Right lobe of liver (tissue), 6 donors: ENCODE results near the gene MTERF2. TPM values are rescaled to one million over a fixed set of nuclear protein-coding genes. Genes with fewer than 3 reads are reported as not detected.

Source experiments
- ATAC-seq, 4 donors: fragments of 200-7000 bp; cut with Tn5 transposase; one replicate each; pipeline ENCODE4 v1.9.1; 2020; ENCODE audit warnings: mild to moderate bottlenecking in 4 of 4, moderate library complexity in 4 of 4
- DNase-seq, 3 donors: peaks; one replicate each; pipeline ENCODE4 v3.0.0-alpha.2; 2020
- H3K27ac ChIP-seq, 3 donors: fragments of 200-600 bp; one replicate each; pipeline ENCODE4 v1.8.0; 2022
- H3K27me3 ChIP-seq, 2 donors: fragments of 200-600 bp; one replicate each; pipeline ENCODE4 v1.8.0; 2022
- H3K36me3 ChIP-seq, 4 donors: fragments of 200-600 bp; sonication (generic) in 1 of 4; one replicate each; pipeline versions ENCODE4 v1.5.1 to v1.8.0; 2017 to 2022; ENCODE audit warnings: control low read depth in 1 of 4
- H3K4me1 ChIP-seq, 4 donors: fragments of 200-600 bp; sonication (generic) in 1 of 4; one replicate each; pipeline versions ENCODE4 v1.5.1 to v1.8.0; 2017 to 2022; ENCODE audit warnings: control low read depth in 1 of 4
- H3K4me3 ChIP-seq, 3 donors: fragments of 200-600 bp; one replicate each; pipeline ENCODE4 v1.8.0; 2022
- H3K9me3 ChIP-seq, 4 donors: fragments of 200-600 bp; sonication (generic) in 1 of 4; one replicate each; pipeline versions ENCODE4 v1.5.1 to v1.8.0; 2017 to 2022; ENCODE audit warnings: control low read depth in 1 of 4
- CTCF ChIP-seq, 4 donors: fragments of 200-600 bp in 3 of 4; fragments of 450-650 bp in 1 of 4; IDR thresholded peaks; one replicate each; pipeline versions ENCODE4 v1.5.1 to v1.8.0; 2016 to 2022; ENCODE audit warnings: antibody characterized with exemption in 4 of 4, mild to moderate bottlenecking in 2 of 4
- POLR2A ChIP-seq: fragments of 450-650 bp; IDR thresholded peaks from one replicate; pipeline ENCODE4 v1.6.1; 2017; ENCODE audit warnings: antibody characterized with exemption, mild to moderate bottlenecking
- WGBS: methylation state at CpG from one replicate; pipeline ENCODE4 v1.1.6; 2018; ENCODE audit warnings: low coverage, low lambda C conversion rate; ENCODE audit not compliant: insufficient coverage; ENCODE audit errors: missing lambda C conversion rate; 5-methylcytosine and 5-hydroxymethylcytosine counted together
- intact Hi-C, 2 donors: fragments of 100-400 bp; cut with DNase I; formaldehyde crosslinking; loops; one replicate each; pipeline versions ENCODE4 v1.11.2 to v1.14.1; 2022
- total RNA-seq, 6 experiments: library from RNA; depleted of rRNA in 2 of 6; stranded (reverse); fragments of >200 nt in 2 of 6; fragmentation: NEBNext Ultra II Directional in 3 of 6; extraction: Animal tissue kit (Norgen Biotek cat#: 25700) in 3 of 6; gene quantifications; one replicate each; pipeline versions ENCODE4 v1.1.0 to v1.2.4, GENCODE V29; 2016 to 2023
- donor health status: DM: no; HTN: yes; CAD: no.
- donor health status: DM: no; HTN: no; CAD: no.
- donor health status: DM: no; HTN: no; CAD: no.
- donor health status: DM: no; HTN: yes; CAD: no.
- donor health status: DM: no; HTN: yes; CAD: no.

MTERF2 gene
- total RNA-seq, 6 experiments from 2014 or later = 7.2 to 14.4 (median 12.0) TPM

DNA sequence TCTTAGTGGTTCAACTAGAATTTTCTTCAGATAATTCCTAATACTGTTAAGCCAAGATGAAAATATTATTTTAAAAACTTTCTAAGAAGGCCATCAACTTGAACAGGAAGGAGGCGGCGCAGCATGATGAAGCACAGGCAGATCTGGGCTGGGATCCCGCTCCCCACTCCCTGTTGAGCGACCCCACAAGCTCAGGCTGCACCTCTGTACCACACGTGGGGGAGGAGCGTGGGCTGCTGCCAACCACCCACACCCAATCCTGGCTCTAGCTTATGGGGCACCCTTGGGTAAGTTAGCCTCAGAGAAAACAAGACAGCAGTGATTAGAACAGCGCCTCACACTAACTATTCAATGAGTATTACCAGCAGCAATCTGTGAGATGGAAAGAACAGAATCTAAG, 6.0 kb downstream of the MTERF2 start:
- no peak for TF ChIP-seq CTCF (IDR thresholded peaks at IDR 0.05)
- TF ChIP-seq POLR2A = no peak
- Histone ChIP-seq H3K27ac (no peak overlapping the region), H3K9me3 (no peaks in the 10 kb centered on the region), H3K4me1 (peaks cover 0 to 48% (median 18%) of the 10 kb centered on the region in 4 donors), H3K36me3 (no peaks in the 10 kb centered on the region), H3K27me3 (no peaks in the 10 kb centered on the region), H3K4me3 (no peak overlapping the region)
- intact Hi-C loops = no loop called here
- DNase-seq = no peak
- WGBS = 90% methylated on average over 3 of the region's 7 CpGs
- ATAC-seq = peak in 1 of 4 donors; percentile 17

GRCh38 chr12:106978035-106978800, 8.7 kb downstream of the MTERF2 start:
- Histone ChIP-seq H3K27me3 (no peaks in the 10 kb centered on the region), H3K27ac (peak overlapping the region in 1 of 3 donors; percentile 74), H3K9me3 (no peaks in the 10 kb centered on the region), H3K4me3 (no peak overlapping the region), H3K4me1 (peaks cover 0 to 71% (median 27%) of the 10 kb centered on the region in 4 donors), H3K36me3 (no peaks in the 10 kb centered on the region)
- DNase-seq = peak; percentile 64 to 79 (median 69)
- ATAC-seq = peak in 3 of 4 donors; percentile 22 to 35 (median 29)
- 20% methylated on average over 9 of the region's 9 CpGs for WGBS
- no peak for TF ChIP-seq POLR2A
- intact Hi-C loops = no loop called here

DNA sequence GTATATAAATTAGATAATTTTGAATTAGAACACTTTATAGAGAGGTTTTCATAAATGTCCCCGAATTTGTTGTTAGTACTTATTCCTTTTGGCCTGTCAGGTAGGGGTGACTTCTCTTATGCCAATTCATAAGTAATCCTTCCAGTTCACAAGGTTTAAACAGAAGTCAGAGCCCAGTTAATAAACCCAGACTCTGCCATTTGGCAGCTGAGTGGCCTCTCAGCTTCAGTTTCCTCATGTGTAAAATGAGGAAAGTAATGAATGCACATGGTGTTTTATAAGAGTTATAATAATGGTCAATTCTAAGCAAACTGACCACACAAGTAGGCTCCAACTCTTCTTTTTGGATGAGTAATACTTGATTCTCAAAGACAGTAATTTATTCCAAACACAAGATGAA, 10.3 kb downstream of the MTERF2 start:
- peak; percentile 37 to 66 (median 51) for ATAC-seq
- 28% methylated on average over 1 of the region's 1 CpG for WGBS
- H3K27ac ChIP-seq = peak overlapping the region; percentile 43 to 74 (median 52)

DNA sequence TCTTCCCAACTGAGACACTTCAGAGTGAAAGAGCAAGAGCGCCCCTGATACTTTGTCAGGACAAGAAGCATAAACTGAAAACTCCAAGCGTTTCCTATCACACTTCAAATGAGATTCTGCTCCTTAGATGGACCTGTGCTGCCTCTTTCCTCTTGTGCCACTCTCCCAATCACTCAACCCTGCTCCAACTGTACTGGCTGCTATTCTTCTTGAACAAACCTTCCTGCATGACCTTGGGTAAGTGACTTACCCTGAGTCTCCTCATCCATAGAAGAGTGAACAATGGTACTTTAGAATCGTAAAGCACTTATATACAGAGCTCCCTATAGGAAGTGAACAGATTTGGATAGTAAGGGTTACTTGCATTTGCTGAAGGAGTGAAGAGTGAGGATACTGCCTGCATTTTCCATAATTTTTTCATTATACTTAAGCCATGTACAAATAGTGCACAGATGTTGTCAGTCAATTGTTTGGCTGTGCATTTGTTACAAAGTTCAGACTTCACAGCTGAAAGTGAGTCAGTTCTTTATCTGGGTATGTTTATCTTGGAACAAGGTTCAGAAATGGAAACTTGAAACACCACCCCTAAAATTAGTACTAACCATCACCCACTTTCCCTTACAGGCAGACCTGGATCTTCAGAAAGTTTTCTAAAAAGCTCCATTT, 10.8 kb downstream of the MTERF2 start:
- TF ChIP-seq CTCF (IDR thresholded peaks at IDR 0.05) (no peak), POLR2A (peak; percentile 6)
- no peak overlapping the region for H3K4me3 ChIP-seq
- H3K4me1 ChIP-seq = peaks cover 0 to 81% (median 29%) of the 10 kb centered on the region in 4 donors
- intact Hi-C loops = no loop called here
- H3K9me3 ChIP-seq = no peaks in the 10 kb centered on the region
- H3K27ac ChIP-seq = peak overlapping the region; percentile 43 to 74 (median 52)
- no peaks in the 10 kb centered on the region for H3K27me3 ChIP-seq
- peaks cover 0 to 4% (median 1%) of the 10 kb centered on the region in 4 donors for H3K36me3 ChIP-seq
- WGBS = 73% methylated on average over 3 of the region's 3 CpGs
- ATAC-seq (peak; percentile 76 to 80 (median 78)), DNase-seq (no peak)

More for the DNA sequence above, 10.3 kb downstream of the MTERF2 start:
- H3K4me3 ChIP-seq = no peak overlapping the region
- intact Hi-C loops = no loop called here
- DNase-seq = no peak
- no peaks in the 10 kb centered on the region for H3K27me3 ChIP-seq
- peaks cover 0 to 85% (median 29%) of the 10 kb centered on the region in 4 donors for H3K4me1 ChIP-seq
- no peaks in the 10 kb centered on the region for H3K9me3 ChIP-seq
- TF ChIP-seq POLR2A = no peak
- TF ChIP-seq CTCF (IDR thresholded peaks at IDR 0.05) = no peak
- peaks cover 0 to 3% (median 0%) of the 10 kb centered on the region in 4 donors for H3K36me3 ChIP-seq

- ATAC-seq (no peak), DNase-seq (no peak)
- Histone ChIP-seq H3K36me3 (peaks cover 0 to 7% (median 1%) of the 10 kb centered on the region in 4 donors), H3K27ac (peak overlapping the region in 2 of 3 donors; percentile 51 to 74), H3K4me3 (no peak overlapping the region), H3K4me1 (peaks cover 0 to 78% (median 29%) of the 10 kb centered on the region in 4 donors), H3K9me3 (no peaks in the 10 kb centered on the region), H3K27me3 (no peaks in the 10 kb centered on the region)
- intact Hi-C loops = no loop called here
- TF ChIP-seq POLR2A = no peak
- TF ChIP-seq CTCF (IDR thresholded peaks at IDR 0.05) = no peak
- WGBS = 93% methylated on average over 6 of the region's 8 CpGs
These were observed 11.8 kb downstream of the MTERF2 start for GRCh38 chr12:106975098-106975497.
